ENCODE results near the gene GRK5. TPM values are rescaled to one million over a fixed set of nuclear protein-coding genes. Genes with fewer than 3 reads are reported as not detected.
A peak's percentile ranks its signal among the peaks of the same experiment; 100 is the strongest.

GRK5 gene
- total and polyA plus RNA-seq, 8 donors, result 34.6 to 60.8 (median 54.5) TPM

- H3K27ac ChIP-seq, result no peak overlapping the region
- H3K36me3 ChIP-seq, result peaks cover 0 to 46% of the 10 kb centered on the region in 2 donors
- TF ChIP-seq CTCF (IDR thresholded peaks at IDR 0.05), result no peak
- peaks cover 5 to 8% of the 10 kb centered on the region in 2 donors for H3K4me1 ChIP-seq
- intact Hi-C loops (cut with DNase I), result loop anchor here in 1 of 2 donors (10.0 kb wide), 1 partner anchor 239 kb away; the partner anchor contains the start of gene GRK5
- DNase-seq (no peak), ATAC-seq (no peak)
- no peaks in the 10 kb centered on the region for H3K9me3 ChIP-seq
- H3K4me3 ChIP-seq, result no peak overlapping the region
- no peaks in the 10 kb centered on the region for H3K27me3 ChIP-seq
These were observed 236.7 kb downstream of the GRK5 start for GRCh38 chr10:119443970-119444660.

- DNase-seq (no peak), ATAC-seq (no peak)
- H3K4me3 ChIP-seq, result no peak overlapping the region
- H3K36me3 ChIP-seq, result peaks cover 0 to 49% of the 10 kb centered on the region in 2 donors
- TF ChIP-seq CTCF (IDR thresholded peaks at IDR 0.05), result no peak
- intact Hi-C loops (cut with DNase I), result loop anchor here in 1 of 2 donors (10.0 kb wide), 1 partner anchor 240 kb away; the partner anchor contains the start of gene GRK5
- H3K27me3 ChIP-seq, result no peaks in the 10 kb centered on the region
- H3K4me1 ChIP-seq, result peaks cover 5 to 8% of the 10 kb centered on the region in 2 donors
- no peaks in the 10 kb centered on the region for H3K9me3 ChIP-seq
- H3K27ac ChIP-seq, result no peak overlapping the region
These were observed 237.5 kb downstream of the GRK5 start for GRCh38 chr10:119444866-119445265.

GRCh38 chr10:119445311-119445934 lies 238.1 kb downstream of the GRK5 start:
- ATAC-seq (peak; percentile 83), DNase-seq (peak; percentile 79 to 92 (median 88))
- Histone ChIP-seq H3K36me3 (peaks cover 0 to 49% of the 10 kb centered on the region in 2 donors), H3K4me1 (peaks cover 5 to 8% of the 10 kb centered on the region in 2 donors), H3K9me3 (no peaks in the 10 kb centered on the region), H3K4me3 (no peak overlapping the region), H3K27me3 (no peaks in the 10 kb centered on the region), H3K27ac (no peak overlapping the region)
- intact Hi-C loops (cut with DNase I), result loop anchor here in 1 of 2 donors (10.0 kb wide), 1 partner anchor 241 kb away; the partner anchor contains the start of gene GRK5
- TF ChIP-seq CTCF (IDR thresholded peaks at IDR 0.05), result peak; percentile 97 to 98

- TF ChIP-seq CTCF (IDR thresholded peaks at IDR 0.05), result no peak
- H3K36me3 ChIP-seq, result peaks cover 0 to 49% of the 10 kb centered on the region in 2 donors
- intact Hi-C loops (cut with DNase I), result loop anchor here in 1 of 2 donors (10.0 kb wide), 1 partner anchor 241 kb away; the partner anchor contains the start of gene GRK5
- DNase-seq, result no peak
- no peaks in the 10 kb centered on the region for H3K9me3 ChIP-seq
- no peak overlapping the region for H3K27ac ChIP-seq
- peaks cover 2 to 8% of the 10 kb centered on the region in 2 donors for H3K4me1 ChIP-seq
- ATAC-seq, result no peak
- H3K4me3 ChIP-seq, result no peak overlapping the region
- no peaks in the 10 kb centered on the region for H3K27me3 ChIP-seq
These were observed 238.6 kb downstream of the GRK5 start for GRCh38 chr10:119445935-119446317.

Data from left lung (tissue), 10 donors.